B cell (primary cell): Measurements from ENCODE around the gene FUT7. TPM values are rescaled to one million over a fixed set of nuclear protein-coding genes. Genes with fewer than 3 reads are reported as not detected.

ENCODE experiments used
- ATAC-seq: fragments of 200-7000 bp; cut with Tn5 transposase; one replicate; pipeline ENCODE4 v1.10.0; 2021; ENCODE audit warnings: low read depth, mild to moderate bottlenecking, moderate number of reproducible peaks, moderate library complexity
- CTCF ChIA-PET: fragments of 350-600 bp; sonication (Branson Sonifier 250); formaldehyde crosslinking; loops from one replicate; lab custom pipeline; 2021; ENCODE audit warnings: antibody characterized with exemption, inconsistent platforms; lab: Charles Lee
- POLR2A ChIA-PET: fragments of 350-600 bp; sonication (Branson Sonifier 250); formaldehyde crosslinking; loops from one replicate; lab custom pipeline; 2021; ENCODE audit warnings: antibody characterized with exemption; lab: Charles Lee
- DNase-seq: peaks from one replicate; pipeline ENCODE4 v3.0.0; 2013
- H2AFZ ChIP-seq: 2 replicates; pipeline ENCODE4 v1.6.1; 2012; ENCODE audit warnings: mild to moderate bottlenecking, low read depth, low read length; ENCODE audit not compliant: insufficient read depth, poor library complexity, severe bottlenecking
- H3K27ac ChIP-seq, 2 donors: 1 replicate in 1 of 2; 2 replicates in 1 of 2; pipeline ENCODE4 v1.5.1; 2012 to 2013; ENCODE audit warnings: low read length in 2 of 2, mild to moderate bottlenecking in 2 of 2, moderate library complexity in 1 of 2
- H3K27me3 ChIP-seq, 4 experiments: fragments of 200-600 bp in 1 of 4; sonication (generic) in 1 of 4; replicated peaks in 1 of 4; 1 replicate in 2 of 4; 2 replicates in 2 of 4; pipeline versions ENCODE4 v1.6.1 to v1.7.0; 2013 to 2016; ENCODE audit warnings: low read length in 3 of 4, mild to moderate bottlenecking in 2 of 4, mixed read lengths in 1 of 4, moderate library complexity in 1 of 4; ENCODE audit not compliant: insufficient read depth in 4 of 4, control insufficient read depth in 3 of 4; ENCODE audit errors: control extremely low read depth in 1 of 4
- H3K36me3 ChIP-seq, 2 experiments: replicated peaks in 1 of 2; 1 replicate in 1 of 2; 2 replicates in 1 of 2; pipeline versions ENCODE4 v1.6.1 to v1.7.1; 2013; ENCODE audit warnings: low read length in 1 of 2; ENCODE audit not compliant: insufficient read depth in 2 of 2, control insufficient read depth in 1 of 2; ENCODE audit errors: control extremely low read depth in 1 of 2, extremely low read depth in 1 of 2
- H3K4me1 ChIP-seq, 2 donors: fragments of 200-600 bp in 1 of 2; sonication (generic) in 1 of 2; 1 replicate in 1 of 2; 2 replicates in 1 of 2; pipeline versions ENCODE4 v1.5.1 to v1.6.1; 2013 to 2017; ENCODE audit warnings: low read length in 2 of 2; ENCODE audit not compliant: control insufficient read depth in 2 of 2, insufficient read depth in 2 of 2
- H3K4me2 ChIP-seq: replicated peaks from 2 replicates; pipeline ENCODE3; 2012; ENCODE audit warnings: mild to moderate bottlenecking, low read depth, low read length; ENCODE audit not compliant: poor library complexity, severe bottlenecking
- H3K4me3 ChIP-seq, 5 experiments: fragments of 200-600 bp in 1 of 5; sonication (generic) in 1 of 5; 1 replicate in 3 of 5; 2 replicates in 2 of 5; pipeline versions ENCODE4 v1.5.1 to v1.7.0; 2011 to 2016; ENCODE audit warnings: low read length in 4 of 5, mild to moderate bottlenecking in 4 of 5, low read depth in 2 of 5, control low read depth in 1 of 5, moderate library complexity in 1 of 5; ENCODE audit not compliant: insufficient read depth in 1 of 5; ENCODE audit errors: control extremely low read depth in 1 of 5, extremely low read depth in 1 of 5
- H3K79me2 ChIP-seq: fragments of 200-600 bp; sonication (generic); one replicate; pipeline ENCODE4 v1.6.0; 2016; ENCODE audit warnings: low read length; ENCODE audit not compliant: control insufficient read depth, insufficient read depth
- H3K9ac ChIP-seq: fragments of 200-600 bp; sonication (generic); 2 replicates; pipeline ENCODE4 v1.6.1; 2017; ENCODE audit warnings: mild to moderate bottlenecking, low read length, moderate library complexity
- H3K9me3 ChIP-seq, 3 donors: one replicate each; pipeline versions ENCODE4 v1.6.1 to v1.7.1; 2013; ENCODE audit warnings: low read length in 2 of 3; ENCODE audit not compliant: control insufficient read depth in 2 of 3, insufficient read depth in 1 of 3; ENCODE audit errors: control extremely low read depth in 1 of 3
- H4K20me1 ChIP-seq: 2 replicates; pipeline ENCODE4 v1.6.0; 2012; ENCODE audit warnings: mild to moderate bottlenecking, low read length; ENCODE audit not compliant: insufficient read depth, control insufficient read depth, poor library complexity, severe bottlenecking
- H3K27ac Mint-ChIP-seq: one replicate; pipeline ENCODE4 v1.8.0; 2021; ENCODE audit warnings: mixed read lengths
- H3K27me3 Mint-ChIP-seq: one replicate; pipeline ENCODE4 v1.8.0; 2021; ENCODE audit warnings: mixed read lengths
- H3K4me1 Mint-ChIP-seq: one replicate; pipeline ENCODE4 v1.8.0; 2021; ENCODE audit warnings: mixed read lengths
- H3K4me3 Mint-ChIP-seq: one replicate; pipeline ENCODE4 v1.8.0; 2021; ENCODE audit warnings: mixed read lengths
- H3K9me3 Mint-ChIP-seq: one replicate; pipeline ENCODE4 v1.8.0; 2022; ENCODE audit warnings: mixed read lengths; ENCODE audit not compliant: insufficient read depth
- EZH2 ChIP-seq: IDR thresholded peaks from 2 replicates; pipeline ENCODE4 v1.6.1; 2012; ENCODE audit warnings: borderline replicate concordance, low read depth, mild to moderate bottlenecking, moderate library complexity, low read length; ENCODE audit not compliant: insufficient read depth, poor library complexity, severe bottlenecking
- WGBS: methylation state at CpG from one replicate; pipeline ENCODE4 v1.1.5; 2013; ENCODE audit warnings: missing lambda C conversion rate; ENCODE audit not compliant: insufficient coverage; 5-methylcytosine and 5-hydroxymethylcytosine counted together
- intact Hi-C: fragments of 100-400 bp; cut with micrococcal nuclease; formaldehyde crosslinking; loops from one replicate; pipeline ENCODE4 v1.10.0; 2022
- polyA plus RNA-seq: library from polyadenylated mRNA; depleted of rRNA; stranded (reverse); fragments of >200 nt; gene quantifications from 2 replicates; pipeline ENCODE4 v1.2.3, GENCODE V29; 2012
- total RNA-seq, 2 donors: library from RNA; stranded (reverse); fragments of 120-200 nt in 1 of 2; gene quantifications; 1 replicate in 1 of 2; 2 replicates in 1 of 2; pipeline versions ENCODE4 v1.2.3 to v1.2.4, GENCODE V29; 2013 to 2022
- TF ChIP-seq, protein P1 (sequence below): fragments of 200-600 bp; IDR thresholded peaks from one replicate; pipeline ENCODE4 v1.8.0; 2022; ENCODE audit warnings: antibody characterized with exemption, mild to moderate bottlenecking

The FUT7 gene
- total and polyA plus RNA-seq, 2 donors (not counting 1 experiment from before 2014, with no cell fraction given) = 7.3 to 8.2 TPM

DNA sequence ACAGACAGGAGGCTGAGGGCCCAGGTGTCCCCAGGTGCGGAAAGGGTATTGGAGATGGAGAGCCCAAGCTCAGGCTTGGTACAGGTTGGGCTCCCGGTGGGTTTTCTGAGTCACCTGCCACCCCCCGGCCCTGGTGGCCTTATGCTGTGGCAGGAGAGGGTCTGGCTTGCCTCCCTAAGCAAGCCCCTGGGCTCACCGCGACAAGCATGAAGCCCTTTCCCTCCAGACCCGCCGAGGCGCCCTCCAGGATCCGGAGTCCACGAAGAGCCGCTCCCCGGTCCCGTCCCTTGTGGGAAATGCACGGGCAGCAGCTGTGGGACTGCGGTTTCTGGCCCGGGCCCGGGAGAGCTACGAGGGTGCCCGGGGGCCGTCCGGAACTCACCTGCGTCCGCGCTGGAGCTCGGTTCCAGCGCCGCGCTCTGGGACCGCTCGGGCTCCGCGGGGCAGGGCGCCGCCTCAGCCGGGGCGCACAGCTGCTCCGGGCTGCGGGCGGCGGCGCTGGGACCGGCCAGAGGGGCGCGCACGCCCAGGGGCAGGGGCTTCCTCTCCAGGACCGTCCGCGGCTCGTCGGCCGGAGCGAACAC is 37.7 kb upstream of the FUT7 start:
- no peak for TF ChIP-seq EZH2
- TF ChIP-seq, protein P1, sequence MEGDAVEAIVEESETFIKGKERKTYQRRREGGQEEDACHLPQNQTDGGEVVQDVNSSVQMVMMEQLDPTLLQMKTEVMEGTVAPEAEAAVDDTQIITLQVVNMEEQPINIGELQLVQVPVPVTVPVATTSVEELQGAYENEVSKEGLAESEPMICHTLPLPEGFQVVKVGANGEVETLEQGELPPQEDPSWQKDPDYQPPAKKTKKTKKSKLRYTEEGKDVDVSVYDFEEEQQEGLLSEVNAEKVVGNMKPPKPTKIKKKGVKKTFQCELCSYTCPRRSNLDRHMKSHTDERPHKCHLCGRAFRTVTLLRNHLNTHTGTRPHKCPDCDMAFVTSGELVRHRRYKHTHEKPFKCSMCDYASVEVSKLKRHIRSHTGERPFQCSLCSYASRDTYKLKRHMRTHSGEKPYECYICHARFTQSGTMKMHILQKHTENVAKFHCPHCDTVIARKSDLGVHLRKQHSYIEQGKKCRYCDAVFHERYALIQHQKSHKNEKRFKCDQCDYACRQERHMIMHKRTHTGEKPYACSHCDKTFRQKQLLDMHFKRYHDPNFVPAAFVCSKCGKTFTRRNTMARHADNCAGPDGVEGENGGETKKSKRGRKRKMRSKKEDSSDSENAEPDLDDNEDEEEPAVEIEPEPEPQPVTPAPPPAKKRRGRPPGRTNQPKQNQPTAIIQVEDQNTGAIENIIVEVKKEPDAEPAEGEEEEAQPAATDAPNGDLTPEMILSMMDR = no peak
- Histone ChIP-seq H3K27ac (no peak overlapping the region), H3K4me1 (peaks cover 16 to 31% of the 10 kb centered on the region in 2 donors), H3K4me3 (peak overlapping the region in 2 of 5 experiments; percentile 15 to 47), H3K9ac (no peak overlapping the region), H3K4me2 (peak overlapping the region; percentile 79), H3K27me3 (peaks cover 0 to 15% (median 1%) of the 10 kb centered on the region in 4 experiments), H3K36me3 (no peaks in the 10 kb centered on the region), H2AFZ (no peak overlapping the region), H4K20me1 (peaks cover 8% of the 10 kb centered on the region), H3K79me2 (no peaks in the 10 kb centered on the region), H3K9me3 (peaks cover 0 to 7% (median 0%) of the 10 kb centered on the region in 3 donors)
- no peak for ATAC-seq
- CTCF ChIA-PET = interaction anchor here (0.5 to 6.7 kb wide), 11 partner anchors 10 to 227 kb away, joined by 3 to 49 read pairs (median 5); partner anchors contain the start of genes ABCA2, AJM1, MAN1B1 and NPDC1
- H3K4me1 Mint-ChIP-seq = peaks cover 19% of the 10 kb centered on the region
- peak overlapping the region; percentile 16 for H3K4me3 Mint-ChIP-seq
- DNase-seq = no peak
- intact Hi-C loops = loop anchor here (1.0 to 5.0 kb wide), 3 partner anchors 17 to 131 kb away; partner anchors contain the start of genes FUT7, MAN1B1 and TPRN
- no peaks in the 10 kb centered on the region for H3K9me3 Mint-ChIP-seq
- WGBS = 6% methylated on average over 52 of the region's 52 CpGs
- no peak overlapping the region for H3K27ac Mint-ChIP-seq
- POLR2A ChIA-PET = interaction anchor here (0.6 to 2.4 kb wide), 4 partner anchors 16 to 158 kb away, joined by 3 to 19 read pairs (median 8); partner anchors contain the start of genes MAN1B1 and RNF224
- peaks cover 3% of the 10 kb centered on the region for H3K27me3 Mint-ChIP-seq
